A204.1 (cell line): Measurements from ENCODE around the gene RERE.
"Not testable (repeated sequence)": the region's sequence is repeated elsewhere in the genome, so short reads cannot be mapped to it uniquely, and the experiment has no call there.

Source experiments
- FAIRE-seq: peaks from 2 replicates; lab custom pipeline; 2012; peaks lifted over from hg19 to GRCh38; lab: Jason Lieb, UNC

Gene RERE

DNA sequence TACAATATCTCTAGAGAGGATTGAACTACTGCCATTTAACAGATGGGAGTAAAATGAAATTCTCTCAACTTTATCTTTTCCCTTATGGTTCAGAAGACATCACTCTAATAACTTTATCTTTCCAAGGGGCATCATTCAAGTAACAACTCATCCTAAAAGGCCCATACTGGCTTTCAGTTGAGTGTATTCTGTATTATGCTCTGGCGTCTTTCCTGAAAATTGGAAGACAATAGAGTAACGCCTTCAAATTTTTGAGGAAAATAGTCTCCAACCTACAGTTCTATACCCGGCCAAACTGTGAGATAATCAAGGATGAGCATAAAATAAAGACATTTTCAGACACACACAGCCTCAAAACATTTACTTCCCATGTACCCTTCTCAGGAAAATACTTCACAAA, 103.3 kb downstream of the RERE start:
- FAIRE-seq: no peak

DNA sequence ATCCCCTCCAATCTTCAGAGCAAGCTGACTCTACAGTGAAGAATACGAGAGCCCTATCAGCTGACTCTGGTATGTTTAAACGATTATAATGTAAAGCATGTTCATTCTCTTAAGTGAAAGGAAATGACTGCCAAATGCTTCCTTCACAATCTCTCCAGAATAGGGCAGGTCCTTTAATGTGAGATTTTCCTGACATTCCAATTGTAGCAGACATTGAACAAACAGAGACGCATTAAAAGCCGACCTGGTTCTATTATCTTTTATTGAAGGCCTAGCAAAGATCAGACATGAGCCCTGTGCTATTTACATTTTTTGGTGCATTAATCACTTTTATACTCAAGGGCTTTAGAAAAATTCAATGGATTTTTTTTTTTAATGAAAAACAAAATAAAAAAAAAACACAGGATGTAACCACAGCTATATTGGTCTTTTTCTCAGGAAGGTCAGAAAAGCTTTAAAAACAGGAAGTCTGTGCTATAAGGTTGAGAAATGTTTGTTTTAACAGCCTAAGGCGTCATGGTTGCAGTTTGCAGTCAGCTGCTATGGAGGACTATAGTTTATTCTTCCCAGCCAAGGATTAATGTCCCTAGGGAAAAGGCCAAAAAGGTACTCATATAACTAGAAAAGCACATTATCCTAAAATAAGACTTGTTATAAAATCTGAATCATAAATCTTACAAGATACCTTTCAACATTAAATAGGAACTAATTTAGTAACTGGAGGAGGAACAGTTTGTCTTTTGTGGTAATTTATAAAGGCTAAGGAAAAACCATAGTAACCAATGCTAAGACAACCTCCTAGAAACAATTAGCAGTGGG, 104.8 kb downstream of the RERE start:
- no peak for FAIRE-seq

GRCh38 chr1:8711873-8712412, 105.5 kb downstream of the RERE start:
- FAIRE-seq: no peak

DNA sequence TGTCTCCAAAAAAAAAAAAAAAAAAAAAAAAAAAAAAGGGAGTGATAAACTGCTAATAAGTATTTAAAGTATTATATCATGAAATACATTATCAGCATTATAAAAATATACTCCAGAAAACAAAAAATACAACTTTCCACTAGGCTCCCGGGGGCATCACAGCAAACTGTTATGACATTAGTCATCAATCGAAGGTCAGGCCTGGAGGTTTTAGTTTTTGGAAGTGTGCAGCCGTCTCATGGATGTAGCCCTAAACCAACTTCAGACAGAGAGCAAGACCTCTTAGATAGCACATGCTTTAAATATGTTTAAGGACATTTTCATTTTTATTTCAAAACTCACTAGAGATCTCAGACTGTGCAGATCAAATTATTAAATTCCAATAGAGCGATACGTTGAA, 106.3 kb downstream of the RERE start:
- no peak for FAIRE-seq

DNA sequence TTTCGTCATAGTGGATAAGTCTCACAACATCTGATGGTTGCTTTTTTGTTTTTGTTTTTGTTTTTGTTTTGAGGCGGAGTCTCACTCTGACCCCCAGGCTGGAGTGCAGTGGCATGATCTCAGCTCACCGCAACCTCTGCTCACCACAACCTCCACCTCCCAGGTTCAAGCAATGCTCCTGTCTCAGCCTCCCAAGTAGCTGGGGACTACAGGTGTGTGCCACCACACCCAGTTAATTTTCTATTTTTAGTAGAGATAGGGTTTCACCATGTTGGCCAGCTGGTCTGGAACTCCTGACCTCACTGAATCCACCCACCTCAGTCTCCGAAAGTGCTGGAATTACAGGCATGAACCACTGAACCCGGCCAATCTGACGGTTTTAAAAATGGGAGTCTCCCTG, 109.2 kb downstream of the RERE start:
- no peak for FAIRE-seq

GRCh38 chr1:8706995-8707396, 110.4 kb downstream of the RERE start:
- no peak for FAIRE-seq

DNA sequence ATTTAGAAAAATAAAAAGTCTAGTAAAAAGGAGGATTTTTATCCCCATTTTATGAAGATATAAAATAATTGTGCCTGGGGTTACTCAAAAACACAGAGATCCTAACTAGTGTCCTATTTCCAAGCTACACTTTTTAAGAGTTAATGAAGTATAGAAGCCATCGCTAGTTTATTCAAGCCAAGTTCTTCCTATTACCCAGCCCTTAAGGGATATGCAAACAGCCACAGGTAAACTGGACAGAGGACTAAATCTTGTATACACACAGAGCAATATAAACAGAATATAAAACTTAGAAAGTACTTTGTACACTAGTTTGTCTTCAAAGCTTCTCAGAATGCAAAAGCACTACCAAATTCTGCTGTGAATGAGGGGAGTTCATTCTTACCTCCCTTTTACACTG, 111.1 kb downstream of the RERE start:
- no peak for FAIRE-seq

- FAIRE-seq: no peak
Observed at GRCh38 chr1:8704866-8705506, 112.5 kb downstream of the RERE start.

DNA sequence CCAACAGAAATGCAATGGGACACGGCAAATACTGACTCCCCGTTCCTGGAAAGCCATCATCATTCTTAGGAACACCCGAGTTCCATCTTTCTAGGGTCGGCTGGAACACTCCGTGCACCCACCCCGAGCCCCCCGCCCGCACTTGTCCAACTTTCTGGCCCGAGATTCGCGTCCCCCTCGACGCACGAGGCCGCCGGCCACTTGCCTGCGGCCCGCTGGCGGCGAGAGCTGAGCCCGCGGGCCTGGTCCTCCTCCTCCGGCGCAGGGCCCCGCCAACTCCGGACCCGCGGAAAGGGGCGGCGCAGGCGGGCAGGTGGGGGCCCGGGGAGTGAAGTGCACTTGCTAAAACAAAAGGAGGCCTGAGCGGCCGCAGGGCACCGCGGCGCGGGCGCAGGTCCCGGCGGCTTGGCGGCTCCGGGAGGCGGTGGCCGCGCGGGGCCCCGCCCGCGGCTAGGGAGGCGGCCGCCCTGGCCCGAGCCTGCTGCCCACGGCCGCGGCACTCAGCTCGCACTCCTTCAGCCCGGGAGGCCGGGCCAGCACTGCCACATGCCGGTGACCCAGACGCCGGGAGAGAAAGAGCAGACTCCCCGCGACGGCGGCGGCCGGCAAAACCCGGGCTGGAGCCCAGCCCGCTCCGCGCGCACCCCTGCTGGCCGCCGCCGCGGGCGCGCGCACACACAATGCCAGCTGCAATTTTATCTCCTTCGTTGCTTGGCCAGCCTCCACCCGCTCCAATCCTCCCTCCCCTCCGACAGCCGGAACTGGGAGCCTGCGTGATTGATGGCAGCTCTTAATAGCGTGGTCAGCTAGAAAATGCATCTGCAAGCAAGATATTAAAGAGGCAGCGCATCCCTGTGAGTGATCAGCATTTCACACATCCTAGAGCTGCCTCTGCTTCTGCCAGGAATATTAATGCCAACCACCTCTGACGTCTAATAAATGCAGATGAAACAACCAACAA, 114.3 kb downstream of the RERE start:
- FAIRE-seq: no peak

- FAIRE-seq: no peak
Observed at GRCh38 chr1:8702472-8702849, 115.0 kb downstream of the RERE start.

GRCh38 chr1:8701794-8702471, 115.5 kb downstream of the RERE start:
- FAIRE-seq: no peak

GRCh38 chr1:8699679-8700078, 117.8 kb downstream of the RERE start:
- no peak for FAIRE-seq

- no peak for FAIRE-seq
Observed at GRCh38 chr1:8698937-8699447, 118.4 kb downstream of the RERE start.

DNA sequence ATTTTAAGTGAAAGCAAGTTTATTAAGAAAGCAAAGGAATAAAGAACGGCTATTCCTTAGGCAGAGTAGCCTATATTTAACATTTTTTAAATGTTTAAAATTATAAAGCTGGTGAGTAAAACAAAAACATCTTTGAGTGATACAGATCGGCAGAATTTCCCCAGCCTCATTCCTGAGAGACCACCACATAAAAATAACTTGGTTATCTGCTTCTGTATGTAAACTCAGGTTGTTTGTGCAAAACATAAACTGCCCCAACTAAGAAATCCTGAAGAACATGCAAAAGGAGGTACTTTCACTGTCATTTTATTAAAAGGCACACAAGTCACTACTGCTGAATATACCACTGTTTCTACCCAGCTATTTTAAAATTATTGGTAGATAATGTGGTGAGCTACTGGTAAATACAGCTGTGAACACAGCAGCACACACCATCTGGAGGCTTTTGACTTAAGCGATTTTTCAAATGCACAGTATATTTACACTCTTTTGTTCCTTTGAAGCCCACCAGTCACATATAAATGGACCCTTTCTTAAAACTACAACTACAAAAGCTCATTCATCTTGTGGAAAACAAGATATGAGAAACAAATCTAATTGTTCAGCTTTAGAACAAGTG, 119.3 kb downstream of the RERE start:
- no peak for FAIRE-seq

- FAIRE-seq: not testable (repeated sequence)
Observed at GRCh38 chr1:8695442-8695841, 122.0 kb downstream of the RERE start.

DNA sequence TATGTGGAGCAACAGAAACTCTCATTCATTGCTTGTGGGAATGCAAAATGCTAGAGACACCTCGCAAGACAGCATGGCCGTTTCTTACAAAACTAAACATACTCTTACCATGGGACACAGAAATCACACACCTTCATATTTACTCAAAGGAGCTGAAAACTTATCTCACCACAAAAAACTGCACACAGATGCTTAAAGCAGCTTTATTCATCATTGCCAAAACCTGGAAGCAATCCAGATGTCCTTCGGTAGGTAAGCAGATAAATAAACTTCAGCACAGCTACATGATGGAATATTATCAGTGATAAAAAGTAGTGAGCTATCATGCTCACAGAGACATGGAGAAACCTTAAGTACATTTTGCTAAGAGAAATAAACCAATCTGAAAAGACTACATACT, 124.3 kb downstream of the RERE start:
- FAIRE-seq: no peak

DNA sequence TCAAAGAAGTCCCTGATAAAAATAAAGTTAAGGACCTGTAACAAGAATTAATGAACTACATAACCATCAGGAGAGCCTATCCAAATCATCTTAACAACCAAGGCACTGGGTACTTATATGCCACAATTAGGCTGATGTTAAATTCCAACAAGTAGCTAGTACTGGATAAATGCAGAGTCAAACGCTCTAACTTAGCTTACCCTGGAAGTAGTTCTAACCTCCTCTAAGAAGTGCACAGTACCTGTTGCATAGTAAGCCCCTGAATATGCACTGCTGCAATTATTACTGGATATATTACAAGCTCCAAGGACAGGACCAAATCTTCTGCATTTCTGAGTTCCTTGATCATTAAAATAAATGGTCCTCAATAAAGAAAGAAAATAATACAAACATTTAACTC, 125.8 kb downstream of the RERE start:
- FAIRE-seq: no peak

DNA sequence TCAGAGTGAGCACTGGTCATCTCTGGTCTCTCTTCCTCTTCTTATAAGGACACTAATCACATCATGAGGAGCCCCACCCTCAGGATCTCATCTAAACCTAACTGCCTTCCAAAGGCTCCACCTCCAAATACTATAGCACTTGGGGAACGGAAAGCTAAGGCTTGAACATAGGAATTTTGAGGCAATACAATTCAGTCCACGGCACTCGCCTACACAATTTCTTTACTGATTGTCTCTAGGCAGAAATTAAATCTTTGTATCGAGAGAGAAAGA, 127.3 kb downstream of the RERE start:
- FAIRE-seq: no peak

GRCh38 chr1:8689431-8690252, 127.8 kb downstream of the RERE start:
- FAIRE-seq: no peak

DNA sequence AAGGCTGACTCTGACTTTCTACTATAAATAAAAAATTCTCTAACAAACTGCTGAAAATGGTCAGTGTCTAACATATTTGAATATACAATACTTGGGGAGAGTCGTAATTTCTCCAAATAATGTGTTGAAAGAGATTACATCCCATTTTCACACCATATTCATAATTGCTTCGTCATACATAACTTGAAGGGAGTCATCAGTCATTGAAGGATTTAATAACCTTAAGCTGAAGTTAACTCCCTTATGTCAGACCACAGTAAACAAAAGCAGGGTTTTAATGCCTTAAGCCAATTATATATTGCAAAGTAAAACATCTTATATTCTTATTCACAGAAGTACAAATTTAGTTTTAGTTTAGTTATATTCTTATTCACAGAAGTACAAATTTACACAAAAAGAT, 129.9 kb downstream of the RERE start:
- FAIRE-seq: peak; percentile 3

DNA sequence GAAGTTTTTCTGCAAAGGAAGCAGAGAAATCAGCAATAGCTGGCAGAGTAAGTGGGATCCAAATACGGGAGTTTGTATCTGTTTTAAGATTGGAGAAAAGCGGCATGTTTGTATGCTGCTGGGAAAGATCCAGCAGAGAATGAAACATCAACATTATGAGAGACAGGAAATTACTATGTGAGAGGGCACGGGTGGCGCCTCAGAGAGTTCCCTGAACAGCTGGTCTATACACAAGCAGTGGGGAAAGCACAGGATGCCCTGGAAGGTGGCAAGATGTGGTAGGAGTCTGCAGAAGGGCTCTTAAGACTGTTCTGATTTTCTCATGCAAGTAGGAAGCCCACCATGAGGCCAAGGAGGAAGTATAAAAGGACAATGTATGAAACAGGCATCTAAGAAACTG, 130.4 kb downstream of the RERE start:
- no peak for FAIRE-seq
